Kidney (tissue), 14 donors: Measurements from ENCODE around the gene TACC3. TPM values are rescaled to one million over a fixed set of nuclear protein-coding genes. Genes with fewer than 3 reads are reported as not detected.

Experiments used
- DNase-seq, 5 donors: peaks; one replicate each; pipeline ENCODE4 v3.0.0-alpha.2; 2013 to 2020
- FAIRE-seq: peaks from 2 replicates; lab custom pipeline; 2012; peaks lifted over from hg19 to GRCh38; lab: Jason Lieb, UNC
- H3K27ac ChIP-seq, 2 donors: one replicate each; pipeline ENCODE4 v1.7.0; 2013; ENCODE audit warnings: low read depth in 2 of 2, low read length in 2 of 2, inconsistent platforms in 1 of 2
- H3K27me3 ChIP-seq: one replicate; pipeline ENCODE4 v1.7.1; 2013; ENCODE audit warnings: low read length, inconsistent platforms; ENCODE audit not compliant: control insufficient read depth, insufficient read depth
- H3K36me3 ChIP-seq, 3 donors: one replicate each; pipeline versions ENCODE4 v1.7.0 to v1.7.1; 2013; ENCODE audit warnings: low read length in 3 of 3, control low read depth in 1 of 3, inconsistent platforms in 1 of 3; ENCODE audit not compliant: insufficient read depth in 3 of 3, control insufficient read depth in 2 of 3
- H3K4me1 ChIP-seq, 3 donors: one replicate each; pipeline versions ENCODE4 v1.7.0 to v1.7.1; 2013; ENCODE audit warnings: low read length in 3 of 3, inconsistent platforms in 1 of 3, low read depth in 1 of 3; ENCODE audit not compliant: control insufficient read depth in 2 of 3, insufficient read depth in 2 of 3
- H3K4me3 ChIP-seq, 3 donors: one replicate each; pipeline versions ENCODE4 v1.7.0 to v1.8.1; 2013; ENCODE audit warnings: low read length in 3 of 3, control low read depth in 1 of 3, inconsistent platforms in 1 of 3
- H3K9ac ChIP-seq, 3 donors: one replicate each; pipeline versions ENCODE4 v1.7.0 to v1.7.1; 2013; ENCODE audit warnings: low read length in 3 of 3, control low read depth in 1 of 3, inconsistent platforms in 1 of 3
- H3K9me3 ChIP-seq, 3 donors: one replicate each; pipeline versions ENCODE4 v1.7.0 to v1.7.1; 2013; ENCODE audit warnings: low read length in 3 of 3, control low read depth in 1 of 3, inconsistent platforms in 1 of 3; ENCODE audit not compliant: control insufficient read depth in 2 of 3, insufficient read depth in 1 of 3
- CTCF ChIP-seq: IDR thresholded peaks from 3 replicates; pipeline ENCODE4 v1.5.1; 2012; ENCODE audit warnings: mild to moderate bottlenecking, moderate library complexity, borderline replicate concordance; ENCODE audit not compliant: insufficient read depth; ENCODE audit errors: extremely low read depth
- intact Hi-C: fragments of 100-400 bp; cut with DNase I; formaldehyde crosslinking; loops from one replicate; pipeline ENCODE4 v1.11.1; 2022
- polyA plus RNA-seq: library from polyadenylated mRNA; stranded (reverse); fragments of 350-450 nt; fragmentation: Illumina TruSeq; extraction: RNeasy Lipid Tissue Mini Kit (QIAGEN cat#74804); gene quantifications from one replicate; pipeline ENCODE4 v1.2.3, GENCODE V29; 2014; ENCODE audit warnings: low read depth, low replicate concordance; ENCODE audit not compliant: insufficient read depth
- total RNA-seq: library from RNA; stranded (reverse); fragmentation: NEBNext Ultra II Directional; extraction: Animal tissue kit (Norgen Biotek cat#: 25700); gene quantifications from one replicate; pipeline ENCODE4 v1.2.1, GENCODE V29; 2021
- donor health status: control.
- donor health status: control.
- donor health status: control.
- donor health status: control.
- donor health status: control.
- donor health status: DM: yes; HTN: yes; CAD: no.
- donor health status: Normal renal cell carcinoma (clear cell type).

Gene TACC3
- total and polyA plus RNA-seq, 2 donors from 2014 or later: 4.9 to 12.2 TPM

- H3K9me3 ChIP-seq: no peaks in the 10 kb centered on the region
- no peak overlapping the region for H3K4me3 ChIP-seq
- intact Hi-C loops: no loop called here
- TF ChIP-seq CTCF: no peak
- DNase-seq: no peak
- no peak overlapping the region for H3K27ac ChIP-seq
- no peaks in the 10 kb centered on the region for H3K27me3 ChIP-seq
- H3K4me1 ChIP-seq: peaks cover 0 to 3% (median 0%) of the 10 kb centered on the region in 3 donors
- FAIRE-seq: no peak
- no peak overlapping the region for H3K9ac ChIP-seq
- H3K36me3 ChIP-seq: no peaks in the 10 kb centered on the region
Measured at GRCh38 chr4:1790005-1790404, 68.7 kb downstream of the TACC3 start.

GRCh38 chr4:1792158-1792831 is 71.0 kb downstream of the TACC3 start:
- no peaks in the 10 kb centered on the region for H3K9me3 ChIP-seq
- peaks cover 0 to 12% (median 0%) of the 10 kb centered on the region in 3 donors for H3K4me1 ChIP-seq
- no peak overlapping the region for H3K27ac ChIP-seq
- FAIRE-seq: no peak
- no peak overlapping the region for H3K4me3 ChIP-seq
- no peak for TF ChIP-seq CTCF
- DNase-seq: no peak
- no peaks in the 10 kb centered on the region for H3K27me3 ChIP-seq
- intact Hi-C loops: no loop called here
- H3K9ac ChIP-seq: no peak overlapping the region
- peaks cover 0 to 2% (median 0%) of the 10 kb centered on the region in 3 donors for H3K36me3 ChIP-seq

- peaks cover 0 to 16% (median 0%) of the 10 kb centered on the region in 3 donors for H3K4me1 ChIP-seq
- peak within 1 kb of the TSS in 1 of 2 donors; percentile 43 for H3K27ac ChIP-seq
Measured at GRCh38 chr4:1792832-1793495, 71.6 kb downstream of the TACC3 start, which contains the start of gene FGFR3. Gene FGFR3 (plus strand): TSS chr4:1793293. CDS start chr4:1793935, 642 bp downstream.

More at GRCh38 chr4:1792832-1793495, 71.6 kb downstream of the TACC3 start, which contains the start of gene FGFR3:
- Histone ChIP-seq H3K9me3 (no peaks in the 10 kb centered on the region), H3K36me3 (peaks cover 0 to 2% (median 0%) of the 10 kb centered on the region in 3 donors), H3K27me3 (no peaks in the 10 kb centered on the region), H3K4me3 (peak within 1 kb of the TSS; percentile 6 to 58 (median 38)), H3K9ac (peak within 1 kb of the TSS in 1 of 3 donors; percentile 26)
- no peak for FAIRE-seq
- TF ChIP-seq CTCF: no peak
- intact Hi-C loops: no loop called here
- DNase-seq: peak in 4 of 5 donors; percentile 66 to 87 (median 75)
